ENCODE data around the gene CYSRT1. TPM values are rescaled to one million over a fixed set of nuclear protein-coding genes. Genes with fewer than 3 reads are reported as not detected.
A peak's percentile ranks its signal among the peaks of the same experiment; 100 is the strongest.

Gene CYSRT1
- total RNA-seq, 1 experiment from 2014 or later: 0.37 TPM

- no peak for DNase-seq (ENCODE audit: low spot score)
Observed at GRCh38 chr9:137211532-137211931, 13.4 kb upstream of the CYSRT1 start.

GRCh38 chr9:137212520-137212919, 12.5 kb upstream of the CYSRT1 start:
- DNase-seq (ENCODE audit: low spot score): no peak

- no peak for DNase-seq (ENCODE audit: low spot score)
Observed at GRCh38 chr9:137213160-137214060, 11.6 kb upstream of the CYSRT1 start.

- no peak for DNase-seq (ENCODE audit: low spot score)
Observed at GRCh38 chr9:137214620-137215019, 10.4 kb upstream of the CYSRT1 start.

- no peak for DNase-seq (ENCODE audit: low spot score)
Observed at GRCh38 chr9:137215196-137215986, 9.6 kb upstream of the CYSRT1 start.

- DNase-seq (ENCODE audit: low spot score): no peak
Observed at GRCh38 chr9:137216188-137216965, 8.6 kb upstream of the CYSRT1 start.

GRCh38 chr9:137217276-137218211, 7.4 kb upstream of the CYSRT1 start:
- DNase-seq (ENCODE audit: low spot score): no peak

- no peak for DNase-seq (ENCODE audit: low spot score)
Observed at GRCh38 chr9:137218212-137218753, 6.7 kb upstream of the CYSRT1 start.

GRCh38 chr9:137218754-137219271, 6.2 kb upstream of the CYSRT1 start:
- no peak for DNase-seq (ENCODE audit: low spot score)

- no peak for DNase-seq (ENCODE audit: low spot score)
Observed at GRCh38 chr9:137219757-137220316, 5.1 kb upstream of the CYSRT1 start.

GRCh38 chr9:137220317-137221094, 4.5 kb upstream of the CYSRT1 start:
- no peak for DNase-seq (ENCODE audit: low spot score)

GRCh38 chr9:137221095-137221505, 3.9 kb upstream of the CYSRT1 start:
- no peak for DNase-seq (ENCODE audit: low spot score)

GRCh38 chr9:137221506-137222111, 3.4 kb upstream of the CYSRT1 start:
- no peak for DNase-seq (ENCODE audit: low spot score)

GRCh38 chr9:137222190-137223077, 2.5 kb upstream of the CYSRT1 start, which contains the start of gene RNF208:
Gene RNF208, minus strand, starts transcription at chr9:137222240. Its CDS starts 1,028 bp downstream, at chr9:137221212.
- DNase-seq (ENCODE audit: low spot score): no peak

- DNase-seq (ENCODE audit: low spot score): peak; percentile 95
Observed at GRCh38 chr9:137223078-137223970, 1.6 kb upstream of the CYSRT1 start.

GRCh38 chr9:137225699-137226331, 841 bp downstream of the CYSRT1 start:
- DNase-seq (ENCODE audit: low spot score): no peak

All from H4 (cell line).